NCI-H1930 (cell line): ENCODE data around the gene CNTN6.

Experiments
- DNase-seq, 2 experiments: peaks; one replicate each; lab custom pipeline; 2025; lab: John Stamatoyannopoulos, UW

The CNTN6 gene

GRCh38 chr3:1092771-1093170 is at the start of gene CNTN6:
CNTN6 (plus strand) TSS chr3:1093024; CDS start chr3:1148009, 54,985 bp downstream.
- no peak for DNase-seq

GRCh38 chr3:1048558-1048957 is 44.3 kb upstream of the CNTN6 start:
- DNase-seq: no peak

GRCh38 chr3:1055870-1056269 is 37.0 kb upstream of the CNTN6 start:
- DNase-seq: no peak

GRCh38 chr3:1056744-1057143 is 36.1 kb upstream of the CNTN6 start:
- DNase-seq: no peak

GRCh38 chr3:1057436-1057835 is 35.4 kb upstream of the CNTN6 start:
- no peak for DNase-seq

GRCh38 chr3:1068985-1069384 is 23.8 kb upstream of the CNTN6 start:
- no peak for DNase-seq

- no peak for DNase-seq
These were observed 20.8 kb upstream of the CNTN6 start for GRCh38 chr3:1072041-1072440.

GRCh38 chr3:1079662-1080061 is 13.2 kb upstream of the CNTN6 start:
- DNase-seq: no peak

GRCh38 chr3:1082108-1082507 is 10.7 kb upstream of the CNTN6 start:
- no peak for DNase-seq

- DNase-seq: no peak
These were observed 5.7 kb upstream of the CNTN6 start for GRCh38 chr3:1087066-1087560.

GRCh38 chr3:1088503-1088902 is 4.3 kb upstream of the CNTN6 start:
- no peak for DNase-seq

- no peak for DNase-seq
These were observed 1.5 kb upstream of the CNTN6 start for GRCh38 chr3:1091286-1091685.

- DNase-seq: no peak
These were observed 763 bp upstream of the CNTN6 start for GRCh38 chr3:1092061-1092460.

- no peak for DNase-seq
These were observed 393 bp downstream of the CNTN6 start for GRCh38 chr3:1093217-1093616.

- no peak for DNase-seq
These were observed 10.7 kb downstream of the CNTN6 start for GRCh38 chr3:1103525-1103924.

GRCh38 chr3:1117843-1118473 is 25.1 kb downstream of the CNTN6 start:
- DNase-seq: no peak

GRCh38 chr3:1131166-1131565 is 38.3 kb downstream of the CNTN6 start:
- DNase-seq: no peak

- no peak for DNase-seq
These were observed 42.4 kb downstream of the CNTN6 start for GRCh38 chr3:1135194-1135593.

- DNase-seq: no peak
These were observed 45.2 kb downstream of the CNTN6 start for GRCh38 chr3:1138036-1138435.

GRCh38 chr3:1139071-1139470 is 46.2 kb downstream of the CNTN6 start:
- no peak for DNase-seq

- no peak for DNase-seq
These were observed 54.5 kb downstream of the CNTN6 start for GRCh38 chr3:1147326-1147725.

GRCh38 chr3:1147819-1148218 is 55.0 kb downstream of the CNTN6 start:
- DNase-seq: no peak

- no peak for DNase-seq
These were observed 71.3 kb downstream of the CNTN6 start for GRCh38 chr3:1164101-1164500.

- no peak for DNase-seq
These were observed 78.5 kb downstream of the CNTN6 start for GRCh38 chr3:1171320-1171719.
